Hepatocyte (in vitro differentiated cells): ENCODE measurements around the gene FOLR1. TPM values are rescaled to one million over a fixed set of nuclear protein-coding genes. Genes with fewer than 3 reads are reported as not detected.

Source experiments
- DNase-seq: peaks from one replicate; pipeline ENCODE4 v3.0.0-alpha.2; 2016; ENCODE audit warnings: low spot score
- H2AFZ ChIP-seq: fragments of 200-600 bp; sonication (generic); 2 replicates; pipeline ENCODE4 v1.6.0; 2016; ENCODE audit warnings: antibody characterized with exemption, mild to moderate bottlenecking
- H3K27ac ChIP-seq: fragments of 200-600 bp; sonication (generic); 2 replicates; pipeline ENCODE4 v1.5.1; 2016; ENCODE audit warnings: mild to moderate bottlenecking
- H3K27me3 ChIP-seq: fragments of 200-600 bp; sonication (generic); 2 replicates; pipeline ENCODE4 v1.6.1; 2016
- H3K36me3 ChIP-seq: fragments of 200-600 bp; sonication (generic); replicated peaks from 2 replicates; pipeline ENCODE4 v1.5.1; 2016; ENCODE audit warnings: low read depth; ENCODE audit not compliant: insufficient read depth
- H3K4me1 ChIP-seq: fragments of 200-600 bp; sonication (generic); 2 replicates; pipeline ENCODE4 v1.5.1; 2016; ENCODE audit warnings: mild to moderate bottlenecking, moderate library complexity; ENCODE audit not compliant: insufficient read depth
- H3K4me2 ChIP-seq: fragments of 200-600 bp; sonication (generic); 2 replicates; pipeline ENCODE4 v1.6.0; 2016
- H3K4me3 ChIP-seq: fragments of 200-600 bp; sonication (generic); 2 replicates; pipeline ENCODE4 v1.5.1; 2016; ENCODE audit warnings: mild to moderate bottlenecking
- H3K79me2 ChIP-seq: fragments of 200-600 bp; sonication (generic); 2 replicates; pipeline ENCODE4 v1.6.0; 2017; ENCODE audit warnings: mild to moderate bottlenecking
- H3K9me2 ChIP-seq: fragments of 200-600 bp; sonication (generic); replicated peaks from 2 replicates; pipeline ENCODE4 v1.6.0; 2017; ENCODE audit warnings: mild to moderate bottlenecking; ENCODE audit not compliant: insufficient read depth
- H3K9me3 ChIP-seq: fragments of 200-600 bp; sonication (generic); 2 replicates; pipeline ENCODE4 v1.5.1; 2016; ENCODE audit warnings: low read depth, mild to moderate bottlenecking
- H4K20me1 ChIP-seq: fragments of 200-600 bp; sonication (generic); 2 replicates; pipeline ENCODE4 v1.6.0; 2016; ENCODE audit warnings: mild to moderate bottlenecking; ENCODE audit not compliant: insufficient read depth, poor library complexity, severe bottlenecking
- EZH2 ChIP-seq: fragments of 200-600 bp; sonication (generic); IDR thresholded peaks from 2 replicates; pipeline ENCODE4 v1.6.1; 2016; ENCODE audit warnings: antibody characterized with exemption, mild to moderate bottlenecking, borderline replicate concordance
- EZH2phosphoT487 ChIP-seq: fragments of 200-600 bp; sonication (generic); IDR thresholded peaks from one replicate; pipeline ENCODE4 v1.6.1; 2018; ENCODE audit warnings: antibody characterized with exemption, mild to moderate bottlenecking, low read depth, moderate library complexity; ENCODE audit not compliant: unreplicated experiment, severe bottlenecking
- WGBS: methylation state at CpG from one replicate; pipeline ENCODE4 v1.1.6; 2016; ENCODE audit warnings: low lambda C conversion rate; ENCODE audit errors: missing lambda C conversion rate; 5-methylcytosine and 5-hydroxymethylcytosine counted together
- polyA plus RNA-seq: library from polyadenylated mRNA; unstranded; fragments of >200 nt; fragmentation: Nextera tagmentation; extraction: Ambion mirVana; gene quantifications from 2 replicates; pipeline ENCODE4 v1.2.1, GENCODE V29; 2016
- total RNA-seq: library from RNA; depleted of rRNA; stranded (reverse); fragments of >200 nt; gene quantifications from 2 replicates; pipeline ENCODE4 v1.2.3, GENCODE V29; 2014
- TF ChIP-seq, protein P1 (sequence below): fragments of 200-600 bp; sonication (generic); IDR thresholded peaks from 2 replicates; pipeline ENCODE4 v1.5.1; 2016; ENCODE audit warnings: antibody characterized with exemption, mild to moderate bottlenecking; ENCODE audit not compliant: poor library complexity

FOLR1 gene
- total and polyA plus RNA-seq, 2 experiments from 2014 or later: 13.4 to 19.9 TPM

DNA sequence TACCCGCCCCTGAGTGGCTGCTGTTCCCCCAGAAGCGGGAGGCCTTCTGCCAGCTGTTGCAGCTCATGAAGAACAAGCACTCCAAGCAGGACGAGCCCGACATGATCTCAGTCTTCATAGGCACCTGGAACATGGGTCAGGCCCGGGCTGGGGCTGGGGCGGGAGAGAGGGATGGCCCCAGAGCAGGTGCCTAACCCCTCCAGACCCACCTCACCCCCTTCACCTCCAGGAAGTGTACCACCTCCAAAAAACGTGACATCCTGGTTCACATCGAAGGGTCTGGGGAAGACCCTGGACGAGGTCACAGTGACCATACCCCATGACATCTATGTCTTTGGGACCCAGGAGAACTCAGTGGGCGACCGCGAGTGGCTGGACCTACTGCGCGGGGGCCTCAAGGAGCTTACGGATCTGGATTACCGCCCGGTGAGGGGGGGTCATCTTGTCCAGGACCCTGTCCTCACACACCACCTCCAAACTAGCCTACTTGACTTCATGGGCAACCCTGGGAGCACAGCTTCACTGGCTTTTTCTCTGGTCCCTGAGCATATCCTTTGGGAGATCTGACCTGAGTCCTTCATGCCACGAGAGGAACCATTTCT is 38.9 kb downstream of the FOLR1 start:
- H3K36me3 ChIP-seq: no peaks in the 10 kb centered on the region
- WGBS: 92% methylated on average over 18 of the region's 18 CpGs
- no peak for DNase-seq

DNA sequence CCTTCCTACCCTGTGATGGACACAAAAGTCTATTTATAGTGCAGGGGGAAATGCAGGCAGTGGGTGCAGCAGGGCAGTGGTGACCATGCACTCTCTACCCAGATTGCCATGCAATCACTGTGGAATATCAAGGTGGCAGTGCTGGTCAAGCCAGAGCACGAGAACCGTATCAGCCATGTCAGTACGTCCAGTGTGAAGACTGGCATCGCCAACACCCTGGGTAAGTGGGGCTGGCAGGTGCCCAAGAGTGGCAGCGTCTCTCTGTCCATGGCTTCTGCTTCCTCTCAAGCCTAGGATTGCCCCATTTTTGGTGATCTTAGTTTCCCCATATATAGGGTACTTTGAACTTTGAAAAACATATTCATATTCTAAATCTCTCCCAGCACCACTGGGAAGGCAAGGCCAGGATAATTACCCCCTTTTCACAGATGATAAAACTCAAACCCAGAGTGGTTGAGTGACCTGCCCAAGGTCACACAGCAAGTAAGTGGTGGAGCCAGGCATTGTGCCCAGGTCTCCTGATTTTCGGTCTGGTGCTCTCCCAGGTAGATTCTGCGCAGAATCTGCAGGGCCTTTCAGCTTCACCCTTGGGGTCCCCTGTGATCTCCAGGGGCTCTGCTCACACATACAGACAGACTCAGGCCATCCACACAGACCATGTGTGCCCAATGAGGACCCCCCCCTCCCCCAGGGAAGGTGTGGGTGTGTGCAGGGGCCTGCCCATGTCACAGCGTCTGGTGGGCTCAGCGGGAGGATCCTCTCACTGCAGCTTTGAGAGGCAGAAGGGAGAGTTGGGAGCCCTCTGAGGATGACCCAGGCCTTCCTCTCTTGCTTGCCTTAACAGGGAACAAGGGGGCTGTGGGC is 39.7 kb downstream of the FOLR1 start:
- Histone ChIP-seq H3K27me3 (no peaks in the 10 kb centered on the region), H3K36me3 (no peaks in the 10 kb centered on the region), H2AFZ (no peak overlapping the region), H3K4me2 (no peak overlapping the region), H3K4me3 (no peak overlapping the region), H3K27ac (no peak overlapping the region), H3K4me1 (no peaks in the 10 kb centered on the region), H3K9me2 (no peaks in the 10 kb centered on the region), H3K9me3 (no peaks in the 10 kb centered on the region), H4K20me1 (peaks cover 24% of the 10 kb centered on the region), H3K79me2 (peaks cover 12% of the 10 kb centered on the region)
- WGBS: 94% methylated on average over 8 of the region's 9 CpGs
- TF ChIP-seq EZH2phosphoT487: no peak
- no peak for DNase-seq

More for the DNA sequence above, 38.9 kb downstream of the FOLR1 start:
- Histone ChIP-seq H2AFZ (no peak overlapping the region), H3K27me3 (no peaks in the 10 kb centered on the region), H3K9me2 (no peaks in the 10 kb centered on the region), H3K4me2 (no peak overlapping the region), H3K4me3 (no peak overlapping the region), H3K27ac (no peak overlapping the region), H3K4me1 (peaks cover 6% of the 10 kb centered on the region), H4K20me1 (peaks cover 32% of the 10 kb centered on the region), H3K9me3 (no peaks in the 10 kb centered on the region), H3K79me2 (peaks cover 20% of the 10 kb centered on the region)
- TF ChIP-seq, protein P1, sequence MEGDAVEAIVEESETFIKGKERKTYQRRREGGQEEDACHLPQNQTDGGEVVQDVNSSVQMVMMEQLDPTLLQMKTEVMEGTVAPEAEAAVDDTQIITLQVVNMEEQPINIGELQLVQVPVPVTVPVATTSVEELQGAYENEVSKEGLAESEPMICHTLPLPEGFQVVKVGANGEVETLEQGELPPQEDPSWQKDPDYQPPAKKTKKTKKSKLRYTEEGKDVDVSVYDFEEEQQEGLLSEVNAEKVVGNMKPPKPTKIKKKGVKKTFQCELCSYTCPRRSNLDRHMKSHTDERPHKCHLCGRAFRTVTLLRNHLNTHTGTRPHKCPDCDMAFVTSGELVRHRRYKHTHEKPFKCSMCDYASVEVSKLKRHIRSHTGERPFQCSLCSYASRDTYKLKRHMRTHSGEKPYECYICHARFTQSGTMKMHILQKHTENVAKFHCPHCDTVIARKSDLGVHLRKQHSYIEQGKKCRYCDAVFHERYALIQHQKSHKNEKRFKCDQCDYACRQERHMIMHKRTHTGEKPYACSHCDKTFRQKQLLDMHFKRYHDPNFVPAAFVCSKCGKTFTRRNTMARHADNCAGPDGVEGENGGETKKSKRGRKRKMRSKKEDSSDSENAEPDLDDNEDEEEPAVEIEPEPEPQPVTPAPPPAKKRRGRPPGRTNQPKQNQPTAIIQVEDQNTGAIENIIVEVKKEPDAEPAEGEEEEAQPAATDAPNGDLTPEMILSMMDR: no peak
- TF ChIP-seq EZH2phosphoT487 (no peak), EZH2 (no peak)

DNA sequence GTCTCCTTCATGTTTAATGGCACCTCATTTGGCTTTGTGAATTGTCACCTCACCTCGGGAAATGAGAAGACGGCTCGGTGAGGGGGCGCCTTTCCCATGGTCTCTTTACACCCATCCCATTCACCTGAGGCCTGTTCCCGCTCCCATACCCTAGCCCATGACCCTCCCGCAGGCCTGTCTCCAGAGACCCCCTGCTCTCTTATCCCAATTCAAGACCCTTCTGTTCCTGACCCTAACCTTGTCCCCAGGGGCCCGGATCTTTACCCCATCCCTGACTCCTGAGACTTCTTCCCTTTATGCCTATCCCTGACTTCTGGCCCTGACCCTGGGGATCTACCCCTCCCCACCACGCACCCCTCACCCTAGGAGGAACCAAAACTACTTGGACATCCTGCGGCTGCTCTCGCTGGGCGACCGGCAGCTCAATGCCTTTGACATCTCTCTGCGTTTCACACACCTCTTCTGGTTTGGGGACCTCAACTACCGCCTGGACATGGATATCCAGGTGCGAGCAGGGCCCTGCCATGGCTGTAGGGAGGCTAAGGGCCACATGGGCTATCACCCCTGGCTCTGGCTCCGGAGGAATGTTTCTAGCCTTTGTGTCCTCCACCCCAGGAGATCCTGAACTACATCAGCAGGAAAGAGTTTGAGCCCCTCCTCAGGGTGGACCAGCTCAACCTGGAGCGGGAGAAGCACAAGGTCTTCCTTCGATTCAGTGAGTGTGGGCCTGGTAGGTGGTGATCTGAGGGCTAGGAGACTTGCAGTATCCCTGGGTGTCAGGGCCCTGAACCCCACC is 40.5 kb downstream of the FOLR1 start:
- no peak overlapping the region for H2AFZ ChIP-seq
- TF ChIP-seq EZH2 (no peak), EZH2phosphoT487 (no peak)
- TF ChIP-seq, protein P1: no peak
- DNase-seq: no peak
- H3K4me2 ChIP-seq: no peak overlapping the region
- no peak overlapping the region for H3K4me3 ChIP-seq
- no peaks in the 10 kb centered on the region for H3K36me3 ChIP-seq
- no peak overlapping the region for H3K27ac ChIP-seq
- H3K27me3 ChIP-seq: no peaks in the 10 kb centered on the region
- 96% methylated on average over 18 of the region's 18 CpGs for WGBS
- peaks cover 4% of the 10 kb centered on the region for H3K79me2 ChIP-seq
- H3K9me2 ChIP-seq: no peaks in the 10 kb centered on the region
- no peaks in the 10 kb centered on the region for H3K4me1 ChIP-seq
- H3K9me3 ChIP-seq: no peaks in the 10 kb centered on the region
- peaks cover 22% of the 10 kb centered on the region for H4K20me1 ChIP-seq
